Activated T-cell treated with anti-CD3 and anti-CD28 coated beads for 24 hours (primary cell): ENCODE measurements around the gene SERPINB1.
"Not testable (repeated sequence)": the region's sequence is repeated elsewhere in the genome, so short reads cannot be mapped to it uniquely, and the experiment has no call there.

Source experiments
- DNase-seq: peaks from one replicate; pipeline ENCODE4 v3.0.0-alpha.2; 2020; ENCODE audit warnings: low read depth

SERPINB1 gene

DNA sequence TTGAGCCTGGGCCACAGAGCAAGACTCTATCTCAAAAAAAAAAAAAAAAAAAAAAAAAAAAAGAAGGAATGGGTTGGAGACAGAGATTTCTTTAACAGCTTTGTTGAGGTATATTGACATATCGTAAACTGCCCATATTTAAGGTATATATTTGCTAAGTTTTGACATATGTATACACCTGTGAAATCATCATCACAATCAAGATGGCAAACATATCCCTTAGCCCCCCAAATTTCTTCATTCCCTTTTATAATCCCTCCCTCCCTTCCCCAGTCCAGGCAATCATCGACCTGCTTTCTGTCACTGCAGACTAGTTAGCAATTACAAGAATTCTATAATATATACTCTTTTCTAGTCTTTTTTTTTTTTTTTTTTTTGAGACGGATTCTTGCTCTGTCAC lies 29.0 kb downstream of the SERPINB1 start:
- no peak for DNase-seq

DNA sequence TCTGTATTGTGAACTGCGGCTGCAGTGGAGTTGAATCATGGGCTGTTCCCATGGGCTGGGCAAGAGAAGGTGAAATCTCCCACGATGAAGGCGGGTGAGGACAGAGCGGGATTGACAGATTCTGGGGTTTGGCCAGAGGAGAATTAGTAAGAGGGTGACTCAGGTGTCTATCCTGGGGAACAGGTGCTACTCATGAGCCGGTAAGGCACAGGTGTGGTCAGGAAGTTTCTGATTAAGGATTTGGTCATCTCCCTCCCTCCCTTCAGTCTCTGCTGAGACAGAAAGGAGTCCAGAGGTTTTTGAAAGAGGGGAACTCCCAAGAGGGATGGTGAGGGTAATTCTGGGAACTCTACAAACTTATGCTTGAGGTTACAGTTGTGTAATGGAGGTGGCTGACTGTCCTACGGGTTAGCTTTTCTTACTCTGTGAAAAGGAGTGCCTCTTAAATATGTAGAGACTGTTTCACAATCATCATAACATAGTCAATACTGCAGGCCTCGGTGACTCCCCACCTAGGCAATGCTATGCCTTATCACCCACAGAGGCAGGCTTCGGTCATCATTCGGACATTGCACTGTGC lies 31.5 kb downstream of the SERPINB1 start:
- DNase-seq: no peak

DNA sequence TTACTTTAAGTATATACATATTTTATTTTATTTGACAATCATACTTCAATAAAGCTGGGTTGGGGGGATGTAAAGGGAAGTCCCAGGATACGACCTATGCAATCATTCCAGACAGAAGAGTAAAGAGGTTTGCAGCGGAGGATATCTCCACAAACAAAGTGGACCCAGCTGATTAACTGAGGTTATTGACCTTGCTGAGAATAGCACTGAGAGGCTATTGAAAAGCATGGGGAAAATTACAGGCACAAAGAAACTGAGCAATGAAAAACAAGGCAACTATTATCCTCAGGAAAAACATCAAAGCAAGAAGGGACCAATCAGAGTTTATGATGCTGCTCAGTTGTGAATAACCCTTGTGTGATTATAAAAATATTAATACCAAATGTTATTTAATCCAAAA lies 32.6 kb downstream of the SERPINB1 start:
- DNase-seq: no peak

DNA sequence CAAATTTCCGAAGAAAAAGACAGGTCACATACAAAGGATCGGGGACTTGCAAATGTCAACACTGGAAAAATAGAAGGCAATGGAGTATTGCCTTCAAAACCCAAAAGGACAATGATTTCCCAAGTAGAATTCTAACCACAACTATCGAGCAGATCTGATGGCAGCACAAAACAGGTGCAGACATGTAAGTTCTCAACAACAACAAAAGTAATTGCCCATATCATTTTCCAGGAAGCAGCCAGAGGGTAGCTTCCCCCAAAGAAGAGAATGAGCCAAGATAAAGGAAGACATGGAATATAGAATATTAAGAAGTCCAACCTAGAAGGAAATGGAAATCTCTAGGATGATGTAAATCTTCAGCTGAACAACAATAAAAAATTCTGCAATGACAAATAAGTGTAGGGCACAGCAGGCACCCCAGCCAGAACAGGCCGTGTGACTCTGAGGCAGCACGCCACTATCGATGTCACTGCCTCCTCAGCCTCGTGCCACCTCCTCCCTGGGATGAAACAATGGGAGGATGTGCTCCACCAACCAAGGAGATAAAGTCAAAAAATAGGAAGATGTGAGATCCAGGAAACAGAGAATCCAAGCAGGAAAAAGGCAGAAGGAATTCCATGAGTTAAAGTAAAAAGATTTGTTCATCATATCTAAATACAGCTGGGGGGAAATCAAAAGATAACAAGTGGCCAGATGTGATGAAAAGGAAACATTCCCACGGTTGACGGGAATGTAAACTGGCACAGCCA lies 34.1 kb downstream of the SERPINB1 start:
- DNase-seq: no peak

DNA sequence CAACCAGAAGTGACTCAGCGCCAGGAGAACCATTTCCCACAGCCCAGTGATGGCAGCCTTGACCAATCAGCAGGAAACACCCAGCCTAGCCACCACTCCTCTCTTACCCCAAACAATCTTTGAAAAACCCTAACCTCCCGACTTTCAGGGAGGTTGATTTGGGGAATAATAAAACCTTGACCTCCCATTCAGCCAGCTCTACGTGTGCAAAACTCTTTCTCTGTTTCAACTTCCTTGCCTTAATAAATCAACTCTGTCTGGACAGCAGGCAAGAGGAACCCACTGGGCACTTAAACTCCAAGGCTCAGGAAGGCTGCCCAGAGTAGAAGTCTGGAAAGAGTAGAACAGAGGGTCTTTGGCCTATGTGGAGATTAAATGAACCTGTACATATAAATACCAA lies 35.0 kb downstream of the SERPINB1 start:
- no peak for DNase-seq

DNA sequence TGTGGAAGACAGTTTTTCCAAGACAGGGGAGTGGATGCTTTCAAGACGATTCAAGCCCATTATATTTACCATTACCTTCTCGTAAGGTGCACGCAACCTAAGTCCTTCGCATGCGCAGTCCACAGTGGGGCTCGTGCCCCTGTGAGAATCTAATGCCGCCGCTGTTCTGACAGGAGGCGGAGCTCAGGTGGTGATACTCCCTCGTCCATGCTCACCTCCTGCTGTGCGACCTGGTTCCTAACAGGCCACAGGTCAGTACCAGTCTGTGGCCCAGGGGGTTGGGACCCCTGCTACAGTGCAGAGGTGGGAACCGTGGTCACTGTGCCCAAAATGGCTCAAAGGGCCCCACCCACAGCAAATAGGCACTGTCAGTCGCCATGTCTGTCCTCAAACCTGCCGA lies 36.6 kb downstream of the SERPINB1 start:
- DNase-seq: no peak

DNA sequence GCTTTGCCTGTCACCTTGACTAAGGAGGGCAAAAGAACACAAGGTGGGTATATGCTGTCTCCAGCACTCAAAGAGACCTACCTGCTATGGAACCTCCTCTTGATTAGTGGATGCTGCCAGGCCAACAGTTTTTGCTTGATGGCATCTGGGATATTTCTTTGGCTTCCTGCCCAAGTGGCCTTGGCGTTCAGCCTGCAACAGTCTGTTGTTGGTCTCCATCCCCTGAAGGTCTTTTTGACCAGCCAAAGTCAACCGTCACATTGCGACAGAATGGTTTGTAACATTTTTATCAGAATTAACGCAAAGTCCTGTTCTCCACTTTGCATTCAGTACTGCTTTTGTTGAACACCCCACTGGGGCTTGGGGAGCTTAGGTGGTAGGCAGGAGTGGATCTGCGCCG lies 37.1 kb downstream of the SERPINB1 start:
- DNase-seq: no peak

DNA sequence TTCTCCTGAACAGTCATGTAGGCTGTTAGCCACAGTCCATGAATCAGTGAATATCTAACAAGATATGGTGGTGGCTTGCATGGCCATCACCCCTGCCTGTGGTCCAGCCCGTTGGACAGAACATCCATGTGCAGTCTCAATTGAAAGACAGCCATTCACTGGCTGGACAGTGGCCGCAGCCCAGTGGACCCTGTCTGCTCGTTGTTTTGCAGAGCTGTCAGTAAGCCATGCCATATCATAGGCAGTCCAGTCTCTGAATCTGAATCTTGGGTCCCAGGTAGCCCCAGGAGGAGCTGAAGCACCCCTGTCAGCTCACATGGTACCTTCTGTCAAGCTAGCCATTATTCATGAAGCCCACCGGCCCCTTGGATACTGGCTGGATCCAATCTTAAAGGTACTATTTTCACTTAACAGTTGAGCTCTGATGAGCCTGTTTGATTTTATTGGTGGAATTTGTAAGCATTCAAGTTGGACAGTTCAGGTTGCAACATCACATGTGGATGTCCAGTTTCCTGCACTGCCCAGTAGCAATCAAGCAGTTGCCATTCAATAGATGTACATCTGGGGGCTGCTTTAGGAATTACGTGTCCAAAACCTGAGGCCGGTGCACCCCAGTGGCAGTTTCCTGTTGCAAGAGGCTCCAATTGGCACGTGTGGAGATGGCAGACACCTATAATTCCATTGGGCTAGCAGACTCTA lies 37.8 kb downstream of the SERPINB1 start:
- DNase-seq: no peak

DNA sequence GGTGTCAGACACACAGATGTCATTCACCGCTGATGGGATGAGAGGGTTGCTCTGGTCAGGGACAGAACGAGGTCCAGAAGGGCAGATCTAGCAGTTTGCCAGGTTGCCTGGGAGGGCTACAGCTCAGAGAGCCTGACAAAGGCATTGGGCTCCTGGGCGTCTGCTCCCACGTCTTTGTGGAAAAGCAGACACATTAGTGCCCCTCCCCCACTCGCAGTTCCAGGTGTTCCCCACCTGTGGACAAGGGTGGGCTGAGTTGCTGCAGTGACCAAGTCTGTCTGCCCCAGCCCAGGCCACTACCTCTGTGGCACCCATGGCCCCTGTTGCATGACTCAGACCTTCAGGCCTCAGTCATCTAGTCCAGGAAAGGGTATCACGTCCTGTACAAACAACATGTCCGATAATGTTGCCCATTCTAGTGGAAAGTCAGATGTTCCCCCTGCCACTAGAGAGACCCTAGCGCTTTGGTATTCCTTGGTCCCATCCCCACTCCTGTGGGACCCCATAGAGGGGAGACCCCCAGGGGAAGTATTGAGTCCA lies 39.1 kb downstream of the SERPINB1 start:
- no peak for DNase-seq

DNA sequence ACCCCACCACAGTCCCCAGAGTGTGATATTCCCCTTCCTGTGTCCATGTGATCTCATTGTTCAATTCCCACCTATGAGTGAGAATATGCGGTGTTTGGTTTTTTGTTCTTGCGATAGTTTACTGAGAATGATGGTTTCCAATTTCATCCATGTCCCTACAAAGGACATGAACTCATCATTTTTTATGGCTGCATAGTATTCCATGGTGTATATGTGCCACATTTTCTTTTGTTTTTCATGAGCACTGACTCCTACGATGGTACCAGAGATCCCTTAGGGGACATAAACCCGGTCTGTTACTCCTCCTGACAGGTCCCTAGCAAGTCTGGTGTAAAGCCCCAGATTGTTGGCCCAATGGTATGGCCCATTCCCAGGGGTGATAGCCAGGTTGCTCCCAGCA lies 40.0 kb downstream of the SERPINB1 start:
- not testable (repeated sequence) for DNase-seq

DNA sequence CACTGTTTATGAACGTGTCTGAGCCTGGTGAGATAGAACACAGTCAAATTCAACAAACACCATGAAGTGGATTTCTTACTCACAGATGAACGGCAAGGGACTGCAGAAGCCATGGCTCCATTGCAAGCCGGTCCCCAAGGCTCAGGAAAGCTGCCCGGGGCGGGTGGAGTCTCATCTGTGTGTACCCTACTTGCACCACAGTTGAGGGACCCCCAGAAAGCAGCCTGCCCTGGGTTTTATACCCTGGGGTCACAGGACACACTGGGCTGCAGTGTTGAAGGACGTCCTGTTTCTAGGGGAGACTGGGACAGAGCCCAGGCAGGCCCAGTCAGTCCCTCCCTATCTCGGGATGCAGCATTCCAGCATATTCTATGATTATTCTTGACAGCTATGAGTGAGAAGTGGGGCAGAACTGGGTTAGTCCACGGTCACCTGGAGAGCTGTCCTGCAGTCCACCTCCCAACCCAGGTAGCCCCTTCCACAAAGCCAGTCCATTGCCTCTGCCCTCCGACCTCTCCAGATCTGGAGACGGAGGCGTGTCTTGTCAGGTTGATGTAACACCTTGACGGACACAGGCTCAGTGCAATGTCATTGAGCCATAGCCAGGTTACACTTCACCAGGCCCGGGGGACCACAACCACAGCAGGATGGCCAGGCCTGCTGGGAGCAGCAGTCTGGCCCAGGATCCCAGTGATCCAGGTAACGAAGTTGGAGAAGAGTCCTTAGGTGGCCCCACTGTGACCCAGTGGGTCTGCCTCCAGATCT lies 40.9 kb downstream of the SERPINB1 start:
- DNase-seq: no peak

DNA sequence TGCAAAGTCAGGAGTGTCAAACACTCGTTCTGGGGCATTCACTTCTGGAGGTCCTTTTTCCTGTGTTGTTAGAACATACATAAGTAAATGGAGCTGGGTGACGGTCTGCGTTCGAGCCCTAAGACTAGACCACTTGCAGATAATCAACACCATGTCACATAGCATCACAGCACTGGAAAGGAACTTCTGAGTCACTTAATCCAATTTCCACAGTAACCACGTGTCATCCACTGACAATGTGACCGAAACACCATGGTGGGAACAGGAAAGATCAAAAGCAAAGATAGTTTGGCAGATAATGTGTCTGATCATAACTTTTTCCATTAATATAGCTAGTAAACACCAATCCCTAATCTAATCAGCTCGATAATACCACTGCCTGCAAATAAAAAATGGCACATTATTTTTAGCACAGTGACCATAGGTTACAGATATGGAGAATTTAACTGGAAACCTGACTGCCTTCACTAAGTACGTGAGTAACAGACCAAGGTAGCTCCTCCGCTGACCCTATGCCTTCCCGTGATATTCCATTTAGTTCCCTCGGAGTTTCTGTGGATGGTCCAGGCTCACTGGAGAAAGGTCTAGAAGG lies 41.6 kb downstream of the SERPINB1 start:
- DNase-seq: peak; percentile 4

DNA sequence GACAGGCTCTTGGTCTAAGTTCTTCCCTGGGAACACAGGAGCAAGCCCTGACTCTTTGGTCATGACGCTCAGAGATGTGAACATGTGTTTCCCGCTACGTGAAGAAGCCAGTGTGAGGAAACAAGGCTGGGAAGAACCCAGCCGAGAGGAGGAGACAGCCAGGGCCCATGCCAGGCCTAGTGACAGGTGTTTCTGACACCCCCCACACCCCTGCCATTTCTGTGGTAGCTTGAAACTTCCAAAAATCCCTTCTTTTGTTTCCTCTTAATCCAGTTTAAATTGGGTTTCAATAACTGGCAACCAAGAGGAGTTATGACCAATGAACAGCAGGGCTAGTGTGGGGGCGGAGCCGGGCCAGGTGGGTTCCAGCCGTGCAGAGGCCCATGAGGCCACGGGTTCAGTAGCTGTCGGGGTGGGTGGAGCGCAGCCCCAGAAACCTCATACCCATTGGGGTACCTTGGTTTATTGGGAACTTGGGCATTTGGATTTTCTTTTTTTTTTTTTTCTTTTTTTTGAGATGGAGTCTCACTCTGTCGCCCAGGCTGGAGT lies 43.0 kb downstream of the SERPINB1 start:
- DNase-seq: no peak

DNA sequence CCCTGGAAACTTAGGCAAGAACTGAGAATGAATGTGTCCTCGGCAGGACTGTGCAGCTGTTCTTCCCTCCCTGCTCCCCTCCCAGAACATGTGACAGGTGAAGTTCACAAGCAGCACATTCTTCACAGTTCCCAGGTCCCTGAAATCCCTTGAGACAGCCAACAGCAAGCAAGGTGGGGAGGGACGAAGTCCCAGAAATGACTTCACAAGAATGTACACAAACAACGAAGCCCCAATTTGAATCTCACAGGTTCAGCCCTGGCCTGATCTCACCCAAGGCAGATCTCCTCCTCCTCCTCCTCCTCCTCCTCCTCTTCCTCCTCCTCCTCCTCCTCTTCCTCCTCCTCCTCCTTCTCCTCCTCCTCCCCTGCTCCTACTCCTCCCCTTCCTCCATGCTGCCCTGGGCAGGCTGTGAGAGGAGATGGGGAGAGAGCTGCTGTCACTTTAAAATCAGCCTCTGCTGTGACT lies 44.1 kb downstream of the SERPINB1 start:
- no peak for DNase-seq

DNA sequence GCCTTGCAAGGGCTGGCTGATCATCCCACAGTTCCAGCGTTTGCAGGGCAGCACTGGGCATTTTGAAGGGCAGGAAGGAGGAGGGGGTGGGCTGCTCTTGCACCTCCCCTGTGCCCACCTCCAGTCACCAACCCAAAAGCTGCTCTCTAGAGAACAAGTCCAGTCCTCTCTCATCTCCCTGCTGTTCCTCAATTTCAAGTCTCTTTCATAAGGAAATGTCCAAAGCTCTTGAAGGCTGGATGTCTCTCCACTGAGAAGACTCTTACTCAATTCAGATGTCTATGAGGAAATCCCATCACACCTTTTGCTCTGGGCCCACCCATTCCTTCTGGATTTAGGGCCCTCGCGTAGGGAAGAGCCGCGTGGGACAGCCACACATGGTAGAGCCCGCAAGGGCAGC lies 44.8 kb downstream of the SERPINB1 start:
- no peak for DNase-seq

DNA sequence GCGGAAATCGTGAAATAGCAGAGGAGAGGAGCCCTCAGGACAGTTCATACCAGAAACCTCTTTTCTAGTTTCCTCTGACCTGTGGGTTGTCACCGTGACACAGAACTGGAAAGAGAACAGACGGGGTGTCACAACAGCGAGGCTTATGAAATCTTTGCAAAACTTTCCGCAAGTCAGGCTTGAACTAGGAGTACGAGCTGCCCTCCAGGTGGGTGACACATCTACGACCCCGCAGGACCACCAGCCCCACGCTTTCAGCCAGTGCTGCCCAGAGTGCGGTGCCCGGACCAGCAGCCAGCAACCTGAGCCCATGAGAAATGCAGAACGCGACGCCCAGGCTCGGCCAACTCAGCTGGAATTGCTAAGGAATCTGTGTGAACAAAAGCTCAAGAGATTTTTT lies 45.7 kb downstream of the SERPINB1 start:
- DNase-seq: no peak

DNA sequence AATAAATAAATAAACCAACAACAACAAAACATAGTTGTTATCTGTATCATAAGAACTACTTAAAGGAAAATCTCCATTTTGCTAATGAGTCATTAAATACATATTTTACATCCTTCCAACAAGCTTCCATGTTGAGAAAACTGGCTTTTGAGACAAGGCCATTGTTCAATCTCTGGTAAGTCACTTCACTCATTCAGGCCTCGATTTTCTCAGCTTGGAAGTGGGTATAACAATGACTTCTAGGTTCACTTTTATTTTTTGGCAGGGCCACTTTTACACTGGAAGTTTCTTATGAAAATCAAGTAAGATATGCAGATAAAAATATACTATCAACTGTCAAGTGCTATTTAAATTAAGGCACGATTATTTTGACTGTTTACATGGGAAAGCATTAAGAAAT lies 46.5 kb downstream of the SERPINB1 start:
- no peak for DNase-seq

DNA sequence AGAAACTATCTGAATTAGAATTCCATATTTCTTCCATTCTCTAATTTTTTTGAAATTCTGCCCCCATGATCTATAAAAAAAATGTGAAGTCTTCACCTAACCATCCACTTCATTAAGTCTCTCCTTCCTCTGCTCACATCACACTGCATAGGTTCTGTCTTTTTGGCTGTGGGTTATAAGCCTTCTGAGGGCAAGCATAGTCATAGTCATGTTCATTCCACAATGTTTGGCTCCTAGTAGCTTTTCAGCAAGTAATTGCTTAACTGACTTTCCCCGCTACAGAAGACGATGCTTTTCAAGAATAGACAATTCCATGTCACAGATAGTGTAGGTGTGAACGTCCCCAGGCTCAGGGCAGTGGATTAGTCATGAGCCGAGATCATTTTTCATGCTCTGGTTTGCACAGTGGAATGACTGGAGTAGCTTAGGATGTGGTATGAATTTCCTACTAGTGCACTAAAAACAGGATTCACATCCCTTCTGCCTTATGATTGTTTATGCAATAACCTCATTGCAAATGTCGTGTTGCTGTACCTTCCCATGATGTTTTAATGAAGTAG lies 47.4 kb downstream of the SERPINB1 start:
- DNase-seq: no peak

DNA sequence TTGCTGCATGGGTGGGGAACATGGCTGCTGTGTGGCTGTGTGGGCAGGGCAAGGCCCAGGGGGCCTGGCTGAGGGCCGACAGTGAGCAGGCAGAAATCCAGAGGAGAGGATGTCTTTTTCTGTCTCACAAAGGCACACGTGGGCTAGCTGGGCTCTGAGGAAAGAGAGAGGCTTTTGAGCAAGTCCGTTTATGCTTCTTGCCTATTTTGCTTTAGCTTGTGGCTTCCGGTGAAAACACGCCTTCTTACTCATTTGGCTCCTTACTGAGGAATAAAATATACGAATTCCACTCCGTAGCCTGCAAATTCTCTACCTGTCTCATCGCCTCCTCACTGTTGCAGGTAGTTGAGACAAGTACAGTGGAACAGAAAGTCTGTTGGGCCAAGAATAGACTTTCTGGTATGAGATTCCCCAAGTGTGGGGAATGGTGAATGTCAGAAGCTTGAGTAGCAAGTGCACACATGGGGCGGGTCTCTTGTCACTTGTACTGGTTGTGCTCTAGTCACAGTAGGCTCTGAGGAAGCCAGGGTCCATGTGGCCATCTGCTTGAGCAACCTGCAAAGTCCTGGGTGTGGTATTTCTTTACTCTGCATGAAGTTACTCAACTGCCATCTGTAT lies 48.0 kb downstream of the SERPINB1 start:
- DNase-seq: peak; percentile 8

DNA sequence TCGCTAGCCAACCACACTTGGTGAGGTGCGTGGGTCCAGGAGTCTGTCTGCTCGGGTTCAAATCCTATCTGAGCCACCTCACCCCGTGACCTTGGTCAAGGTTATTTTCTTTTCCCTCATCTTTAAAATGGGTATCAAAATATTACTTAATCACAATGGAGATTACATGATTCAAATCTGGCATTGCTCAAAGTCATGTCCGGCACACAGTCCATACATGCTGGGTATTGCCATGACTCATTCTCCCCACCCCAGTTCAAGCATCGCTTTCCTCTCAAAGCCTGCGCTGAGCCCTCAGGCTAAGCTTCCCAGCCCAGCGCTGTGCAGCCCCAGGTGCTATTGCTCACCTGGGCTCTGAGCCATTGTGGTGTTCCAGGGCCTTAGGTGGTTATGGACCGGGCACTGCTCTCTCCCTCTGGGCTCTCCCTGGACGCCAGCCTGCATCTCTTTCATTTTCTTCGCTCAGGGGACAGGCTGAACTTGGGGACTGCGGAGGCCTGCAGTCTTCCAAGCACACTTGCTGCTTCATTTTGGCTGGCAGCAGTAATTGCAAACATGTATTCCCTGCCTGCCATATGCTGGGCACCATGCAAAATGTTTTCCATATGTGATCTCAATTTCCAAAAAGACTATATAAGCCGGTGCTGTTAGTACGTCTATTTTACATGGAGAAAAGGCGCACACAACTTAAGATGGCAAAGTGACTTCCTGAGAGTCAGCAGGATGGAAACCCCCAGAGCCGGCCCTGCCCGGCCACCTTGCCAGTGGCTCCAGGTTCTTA lies 49.1 kb downstream of the SERPINB1 start:
- DNase-seq: no peak
